Glomerular endothelial cell (primary cell): ENCODE measurements around the gene CFAP251. TPM values are rescaled to one million over a fixed set of nuclear protein-coding genes. Genes with fewer than 3 reads are reported as not detected.

Experiments used
- DNase-seq: peaks from one replicate; pipeline ENCODE4 v3.0.0-alpha.2; 2011; ENCODE audit warnings: low read depth, low spot score; ENCODE audit errors: extremely low read depth
- total RNA-seq: library from RNA; depleted of rRNA; stranded (reverse); fragments of >200 nt; gene quantifications from 2 replicates; pipeline ENCODE4 v1.2.3, GENCODE V29; 2015

The CFAP251 gene
- total RNA-seq, 1 donor from 2014 or later, result 13.5 TPM

DNA sequence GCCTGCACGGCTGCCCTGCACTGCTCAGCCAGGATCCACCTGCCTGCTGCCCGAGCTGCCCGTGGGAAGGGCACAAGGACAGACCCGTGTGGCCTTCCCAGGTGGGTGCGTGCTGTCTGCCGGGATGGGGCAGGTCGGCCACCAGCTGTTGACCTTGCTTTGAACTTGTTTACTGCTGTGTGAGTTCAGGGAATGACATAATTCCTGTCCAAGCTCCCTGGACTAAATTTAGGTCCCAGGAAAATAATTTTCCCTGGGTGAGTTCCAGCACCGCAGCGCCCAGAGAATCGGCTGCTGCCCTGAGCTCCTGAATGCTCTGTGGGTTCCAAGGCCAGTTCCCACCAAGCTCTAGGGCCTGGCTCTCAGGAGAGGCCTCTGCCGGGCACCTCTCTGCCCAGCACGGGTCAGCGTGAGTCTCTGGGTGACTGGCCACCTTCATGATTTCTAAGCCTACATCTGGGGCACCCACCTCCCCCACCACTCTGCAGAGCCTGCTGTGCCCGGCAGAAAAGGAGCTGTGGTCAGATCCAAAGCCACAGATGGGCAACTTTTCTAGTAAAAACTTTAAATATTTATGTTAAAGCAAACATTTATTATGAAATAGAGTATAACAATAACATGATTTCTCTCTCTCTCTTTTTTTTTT, 133.0 kb downstream of the CFAP251 start:
- no peak for DNase-seq

DNA sequence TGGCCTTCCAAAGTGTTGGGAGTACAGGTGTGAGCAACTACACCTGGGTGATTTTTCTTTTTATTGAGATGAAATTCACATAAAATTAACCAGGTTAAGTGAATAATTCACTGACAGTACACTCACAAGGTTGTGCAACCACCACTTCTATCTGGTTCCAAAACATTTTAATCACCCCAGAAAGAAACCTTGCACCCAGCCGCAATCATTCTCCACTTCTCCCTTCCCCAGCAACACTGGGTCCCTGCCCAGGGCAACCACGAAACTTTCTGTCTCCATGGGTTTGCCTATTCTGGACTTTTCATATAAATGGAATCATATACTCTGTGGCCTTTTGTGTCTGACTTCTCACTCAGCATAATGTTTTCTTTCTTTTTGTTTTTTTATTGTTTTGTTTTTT, 133.9 kb downstream of the CFAP251 start:
- DNase-seq, result no peak

Other genes with a start within 250 kb of the CFAP251 start
- 0.73 and 0.88 TPM in 2 replicates for gene MORN3, start 248.9 kb upstream of the CFAP251 start, total RNA-seq
- gene TMEM120B, start 205.8 kb upstream of the CFAP251 start, total RNA-seq, result 12.2 and 13.7 TPM in 2 replicates
- gene RHOF, start 124.9 kb upstream of the CFAP251 start, total RNA-seq, result 26.1 and 50.7 TPM in 2 replicates
- 7.1 and 15.2 TPM in 2 replicates for gene SETD1B, start 114.6 kb upstream of the CFAP251 start, total RNA-seq
- not detected in 2 replicates for gene HPD, start 59.7 kb upstream of the CFAP251 start, total RNA-seq
- 68.3 and 75.0 TPM in 2 replicates for gene PSMD9, start 29.8 kb upstream of the CFAP251 start, total RNA-seq
- gene BCL7A, start 103.3 kb downstream of the CFAP251 start, total RNA-seq, result 9.8 and 13.7 TPM in 2 replicates
- 30.7 and 43.9 TPM in 2 replicates for gene MLXIP, start 160.2 kb downstream of the CFAP251 start, total RNA-seq